Measurements from ENCODE around the gene JPH3.
A peak's percentile ranks its signal among the peaks of the same experiment; 100 is the strongest.

JPH3 gene

DNA sequence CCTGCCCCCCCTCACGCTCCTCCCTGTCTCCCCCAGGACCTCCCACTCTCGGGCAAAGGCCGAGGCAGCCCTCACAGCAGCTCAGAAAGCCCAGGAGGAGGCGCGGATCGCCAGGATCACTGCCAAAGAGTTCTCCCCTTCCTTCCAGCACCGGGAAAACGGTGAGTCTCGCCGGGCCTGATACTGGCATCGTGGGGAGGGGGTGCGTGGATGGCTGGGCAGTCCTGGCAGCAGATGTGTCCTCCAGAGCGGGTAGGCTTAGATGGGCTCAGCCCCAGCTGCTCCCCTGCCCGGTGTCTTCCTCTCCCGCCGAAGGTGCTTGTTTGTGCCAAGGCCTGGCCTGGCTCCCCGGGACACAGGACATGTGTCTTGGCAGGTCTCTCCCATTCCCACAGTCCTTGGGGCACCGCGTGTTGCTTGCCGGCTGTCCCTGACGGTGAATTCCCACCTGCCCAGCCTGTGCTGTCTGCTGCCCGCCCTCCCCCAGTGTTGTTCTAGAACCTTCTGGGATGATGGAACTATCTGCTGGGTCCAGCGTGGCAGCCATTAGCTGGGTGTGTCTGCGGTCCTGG, 81.9 kb downstream of the JPH3 start:
- no peak for DNase-seq

DNA sequence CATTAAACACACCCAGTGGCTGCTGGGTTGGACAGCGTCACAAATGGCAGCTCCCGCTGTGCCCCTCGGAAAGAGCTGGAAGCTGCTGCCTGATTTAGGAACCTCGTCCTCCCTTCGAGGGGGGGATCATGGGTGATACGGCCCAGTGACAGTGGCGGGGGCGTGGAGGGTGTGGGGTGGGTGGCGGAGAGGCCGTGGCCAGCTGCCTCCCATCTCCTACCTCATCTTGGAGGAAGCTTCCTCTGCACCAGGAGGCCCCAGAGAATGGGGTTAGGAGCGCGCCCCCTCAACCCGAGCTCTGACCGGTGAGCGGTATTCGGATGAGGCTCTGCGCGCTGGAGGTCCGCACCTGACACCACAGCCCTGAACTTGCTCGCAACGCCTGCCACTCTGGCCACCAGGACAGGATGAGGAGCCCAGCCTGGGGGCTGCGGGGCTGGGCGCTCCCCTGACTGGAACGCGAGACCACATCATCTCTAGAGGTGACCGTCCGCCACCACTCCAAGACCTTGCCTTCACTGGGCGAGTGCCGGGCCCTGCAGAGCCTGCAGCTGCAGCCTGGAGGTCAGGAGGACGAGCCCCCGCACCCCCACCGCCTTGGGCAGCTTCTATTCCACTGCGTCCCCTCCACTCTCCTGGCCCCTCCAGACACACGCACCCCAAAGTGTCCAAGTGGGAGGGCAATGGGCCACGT, 82.5 kb downstream of the JPH3 start:
- DNase-seq: no peak

DNA sequence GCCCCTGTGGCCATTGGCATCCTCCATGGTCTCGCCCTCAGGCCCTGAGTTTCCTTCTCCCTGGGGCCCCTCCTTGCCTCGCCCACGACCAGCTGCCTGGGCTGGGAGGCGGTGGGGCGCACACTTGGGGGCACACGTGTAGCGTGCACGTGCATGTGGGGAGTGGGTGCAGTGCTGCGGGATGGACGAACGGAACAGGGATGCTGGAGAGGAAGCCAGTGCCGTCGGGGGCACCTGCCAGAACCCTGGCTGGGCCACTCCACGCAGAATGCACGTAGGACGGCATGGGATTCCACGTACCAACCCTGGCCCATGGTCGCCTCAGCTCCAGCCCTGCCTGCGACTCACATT, 83.1 kb downstream of the JPH3 start:
- DNase-seq: no peak

DNA sequence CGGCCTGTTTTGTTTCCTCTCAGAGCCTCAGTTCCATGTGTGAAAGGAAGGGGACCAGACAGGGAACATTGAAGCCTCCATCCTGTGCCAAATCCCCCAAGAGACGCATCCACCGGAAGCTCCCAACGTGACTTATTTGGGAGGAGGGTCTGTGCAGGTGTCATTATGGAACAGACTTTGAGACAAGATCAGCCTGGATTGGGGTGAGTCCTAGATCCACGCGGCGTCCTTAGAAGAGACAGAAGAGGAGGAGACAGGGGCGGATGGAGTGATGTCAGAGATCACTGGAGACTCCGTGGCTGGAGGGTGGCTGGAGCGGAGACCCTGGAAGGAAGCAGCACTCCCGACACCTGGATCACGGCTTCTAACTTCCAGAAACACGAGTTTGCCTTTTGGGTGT, 83.5 kb downstream of the JPH3 start:
- no peak for DNase-seq

DNA sequence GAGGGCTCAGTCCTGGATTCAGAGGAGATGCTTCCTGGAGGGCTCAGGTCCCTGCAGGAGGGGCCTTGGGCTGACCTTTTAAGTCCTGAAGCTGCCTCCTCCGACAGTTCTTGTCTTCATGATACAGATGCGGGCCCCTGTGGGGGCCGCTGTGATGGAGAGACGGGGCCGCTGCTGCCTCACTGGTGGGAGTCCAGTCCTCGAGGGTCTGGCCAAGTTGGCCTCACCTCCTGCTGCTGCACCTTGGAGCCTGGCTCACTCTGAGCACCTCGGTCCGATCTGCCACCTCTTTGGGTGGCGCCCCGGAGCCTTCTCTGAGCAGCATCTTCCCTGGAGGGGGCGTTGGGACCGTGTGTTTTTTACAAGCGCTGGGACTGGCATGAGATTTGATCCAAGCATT, 84.4 kb downstream of the JPH3 start:
- DNase-seq: no peak

DNA sequence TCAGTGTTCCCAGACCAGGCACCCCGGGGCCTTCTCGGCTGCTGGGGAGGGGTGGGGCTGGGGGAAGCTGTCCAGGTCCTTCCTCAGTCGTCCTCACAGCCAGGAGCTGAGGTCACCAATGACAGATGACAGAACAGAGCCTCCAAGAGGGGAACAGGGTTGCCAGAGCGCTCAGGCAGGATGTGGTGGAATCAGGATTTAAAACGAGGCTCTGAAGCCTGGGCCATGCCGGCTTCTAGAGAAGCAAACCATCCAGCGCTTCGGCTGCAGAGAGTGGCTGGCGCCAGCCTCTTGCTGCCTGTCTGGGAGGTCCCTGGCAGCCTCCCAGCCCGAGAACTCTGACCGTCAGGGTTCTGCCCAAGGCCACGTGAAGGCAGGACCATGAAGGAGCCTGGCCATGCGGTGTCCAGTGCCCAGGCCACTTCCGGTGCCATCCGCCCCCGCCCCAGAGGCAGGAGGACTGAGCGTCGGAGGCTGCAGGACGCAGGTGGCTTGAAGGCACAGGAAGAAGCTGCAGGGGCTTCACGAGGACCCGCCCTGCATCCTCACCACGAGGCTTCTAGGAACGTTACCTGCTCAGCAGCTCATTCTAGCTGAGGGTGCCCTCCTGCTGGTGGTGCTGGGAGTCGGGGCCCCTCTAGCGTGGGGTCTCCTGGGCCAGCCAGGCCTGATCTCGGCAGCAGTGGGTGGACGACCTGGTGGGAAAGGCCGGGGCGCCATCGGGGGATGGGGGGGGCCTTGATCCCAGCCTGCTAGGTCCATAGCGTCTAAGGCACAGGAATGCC, 85.0 kb downstream of the JPH3 start:
- peak; percentile 12 for DNase-seq

DNA sequence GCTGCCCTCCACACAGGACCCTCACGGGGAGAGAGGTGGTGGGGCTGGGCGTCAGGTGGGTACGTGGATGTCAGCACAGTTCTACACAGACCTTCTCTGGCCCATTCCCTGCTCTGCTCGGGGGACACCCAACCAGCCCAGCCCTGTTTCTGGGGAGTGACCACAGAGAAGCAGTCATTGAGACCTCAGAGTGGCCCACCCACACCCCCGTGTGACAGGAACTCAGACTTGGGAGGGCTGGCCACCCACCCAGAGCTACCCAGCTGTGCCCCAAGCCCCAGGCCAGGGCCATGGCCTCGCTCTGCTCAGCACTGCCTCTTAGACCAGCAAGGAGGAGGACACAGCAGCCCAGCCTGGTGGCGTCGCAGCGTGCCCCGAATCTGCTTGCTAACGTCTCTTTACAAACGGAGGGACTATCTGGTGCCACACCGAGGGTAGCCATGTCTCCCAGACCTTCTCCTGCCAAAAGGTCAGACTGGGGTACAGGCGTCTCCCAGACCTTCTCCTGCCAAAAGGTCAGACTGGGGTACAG, 85.8 kb downstream of the JPH3 start:
- DNase-seq: no peak

DNA sequence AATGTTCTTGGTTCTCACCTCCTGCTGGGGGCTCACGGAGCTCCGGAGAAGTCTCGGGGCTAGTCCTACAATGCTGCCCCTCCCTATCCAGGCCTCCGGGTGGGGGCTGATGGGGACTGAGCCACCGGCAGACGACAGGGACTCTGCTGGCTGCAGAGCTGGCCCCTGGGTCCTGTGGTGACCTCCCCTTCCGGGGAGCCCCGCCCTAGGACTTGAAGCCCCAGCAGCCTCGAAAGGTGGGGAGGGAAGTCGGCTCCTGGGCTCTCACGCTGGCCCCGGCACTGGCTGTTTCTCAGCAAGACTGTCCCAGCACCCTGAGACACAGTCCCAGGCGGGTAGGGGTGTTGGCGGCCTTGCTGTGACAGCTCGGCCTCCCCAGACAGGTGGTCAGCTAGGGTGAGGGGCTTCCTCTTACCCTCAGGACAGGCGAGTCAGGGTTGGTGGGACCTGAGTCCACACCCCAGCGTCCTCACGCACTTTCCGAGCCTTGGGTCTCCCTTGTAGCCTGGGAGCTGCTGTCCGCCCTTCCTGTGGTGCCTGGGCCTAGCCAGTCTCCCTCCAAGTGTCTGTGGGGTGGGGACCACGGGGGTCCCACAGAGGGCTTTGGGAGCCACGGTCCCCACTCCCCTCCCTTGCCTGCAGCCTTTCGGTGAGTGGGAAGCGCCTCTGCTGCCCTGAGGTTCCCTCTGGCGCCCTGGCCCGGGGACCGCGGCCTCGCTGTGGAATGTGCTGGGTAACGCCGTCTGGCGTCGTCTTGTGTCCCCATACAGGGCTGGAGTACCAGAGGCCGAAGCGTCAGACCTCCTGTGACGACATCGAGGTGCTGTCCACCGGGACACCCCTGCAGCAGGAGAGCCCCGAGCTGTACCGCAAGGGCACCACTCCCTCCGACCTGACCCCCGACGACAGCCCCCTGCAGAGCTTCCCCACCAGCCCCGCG, 86.8 kb downstream of the JPH3 start:
- DNase-seq: no peak

DNA sequence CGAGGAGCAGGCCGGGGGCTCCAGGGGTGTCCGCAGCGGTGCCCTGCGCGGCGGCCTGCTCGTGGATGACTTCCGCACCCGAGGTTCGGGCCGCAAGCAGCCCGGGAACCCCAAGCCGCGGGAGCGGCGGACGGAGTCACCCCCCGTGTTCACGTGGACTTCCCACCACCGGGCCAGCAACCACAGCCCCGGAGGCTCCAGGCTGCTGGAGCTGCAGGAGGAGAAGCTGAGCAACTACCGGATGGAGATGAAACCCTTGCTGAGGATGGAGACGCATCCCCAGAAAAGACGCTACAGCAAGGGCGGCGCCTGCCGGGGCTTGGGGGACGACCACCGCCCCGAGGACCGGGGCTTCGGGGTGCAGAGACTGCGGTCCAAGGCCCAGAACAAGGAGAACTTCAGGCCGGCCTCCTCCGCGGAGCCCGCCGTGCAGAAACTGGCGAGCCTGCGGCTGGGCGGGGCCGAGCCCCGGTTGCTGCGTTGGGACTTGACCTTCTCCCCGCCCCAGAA, 87.7 kb downstream of the JPH3 start:
- no peak for DNase-seq

DNA sequence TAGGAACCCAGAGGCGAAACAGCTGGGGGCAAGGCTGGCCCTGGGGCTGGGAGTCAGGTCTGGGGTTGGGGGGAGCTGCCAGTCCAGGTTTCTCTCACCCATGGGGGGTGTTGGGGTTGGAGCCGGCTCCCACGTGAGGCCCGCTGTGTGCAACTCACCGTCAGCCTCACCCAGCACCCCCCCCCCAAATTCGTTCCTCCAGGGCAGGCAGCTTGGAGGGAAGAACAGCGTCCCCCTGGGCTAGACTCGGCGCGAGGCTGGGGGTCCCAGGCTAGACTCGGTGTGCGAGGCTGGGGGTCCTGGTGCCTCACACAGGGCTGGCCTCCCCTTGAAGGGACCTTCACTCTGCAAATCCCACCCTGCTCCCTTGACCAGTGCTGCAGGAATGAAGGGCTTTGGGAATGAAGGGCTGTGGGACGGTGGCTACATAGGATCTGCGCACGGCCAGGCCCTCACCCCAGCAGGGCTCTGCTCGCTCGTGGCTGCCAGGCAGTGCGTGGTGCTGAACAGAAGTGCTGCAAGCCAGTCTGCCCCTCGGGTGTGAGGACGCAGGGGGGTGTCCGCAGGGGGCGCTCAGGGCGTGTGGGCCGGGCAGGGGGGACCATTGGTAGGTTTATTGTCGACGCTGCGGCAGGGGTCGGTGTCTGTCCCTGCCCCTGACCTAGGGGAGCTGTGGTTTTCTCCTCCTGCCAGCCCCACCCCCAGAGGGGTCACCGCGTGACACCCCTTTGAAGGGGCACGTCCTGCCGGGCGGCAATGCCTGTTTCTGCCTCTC, 88.8 kb downstream of the JPH3 start:
- DNase-seq: peak; percentile 7

DNA sequence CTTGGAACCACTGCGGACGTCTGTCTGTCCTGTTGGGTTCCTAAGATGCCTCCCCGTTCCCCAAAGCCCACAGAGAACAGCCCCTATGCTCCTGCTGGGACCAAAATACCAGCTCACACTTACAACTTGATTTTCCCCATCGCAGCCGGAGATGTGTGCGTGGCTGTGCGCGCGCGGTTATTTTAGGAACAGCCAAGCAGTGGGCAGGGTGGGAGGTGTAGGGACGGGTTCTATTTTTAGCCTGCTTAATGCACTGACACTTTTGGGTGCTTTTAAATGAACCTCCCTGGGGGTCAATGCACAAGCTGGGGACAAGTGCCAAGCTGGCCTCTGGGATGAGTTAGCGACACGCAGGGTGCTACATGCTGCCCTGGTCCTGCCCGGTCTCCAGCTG, 89.4 kb downstream of the JPH3 start:
- no peak for DNase-seq

DNA sequence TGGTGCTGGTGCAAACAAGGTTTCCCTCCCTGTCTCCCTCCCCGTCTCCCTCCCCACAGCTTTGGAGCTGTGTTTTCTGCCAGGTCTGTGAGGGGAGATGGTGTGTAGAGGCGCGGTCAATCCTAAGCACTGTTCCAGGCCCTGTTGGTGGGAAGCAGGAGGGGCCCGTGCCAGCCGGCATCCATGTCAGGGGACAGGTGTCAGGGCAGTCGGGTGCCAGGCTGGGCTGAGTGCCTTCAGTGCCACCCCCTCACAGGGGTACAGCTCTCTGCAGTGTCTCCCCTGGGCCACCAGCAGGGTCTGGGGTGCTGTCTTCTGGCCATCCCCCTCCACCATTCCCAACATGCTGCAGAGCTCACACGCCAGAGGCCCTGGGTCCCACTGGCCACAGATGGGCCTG, 89.9 kb downstream of the JPH3 start:
- no peak for DNase-seq

DNA sequence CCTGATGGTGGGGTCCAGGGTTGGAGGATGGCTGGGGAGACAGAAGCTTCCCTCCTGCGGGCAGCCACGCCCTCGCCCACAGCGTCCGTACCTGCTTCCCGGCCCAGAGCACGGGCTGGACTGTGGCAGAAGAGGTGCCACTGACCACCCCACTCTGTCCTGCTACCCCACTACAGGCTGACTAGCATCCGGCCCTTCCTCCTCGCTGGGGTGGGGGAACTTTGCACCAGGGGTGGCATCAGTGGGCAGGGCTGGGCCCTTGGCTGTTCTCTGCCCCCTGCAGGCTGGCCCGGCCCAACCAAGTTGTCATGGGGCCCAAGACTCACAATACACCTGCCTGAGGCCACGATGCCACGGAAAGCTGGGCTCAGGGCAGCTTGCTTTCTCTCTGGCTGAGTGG, 90.4 kb downstream of the JPH3 start:
- no peak for DNase-seq

DNA sequence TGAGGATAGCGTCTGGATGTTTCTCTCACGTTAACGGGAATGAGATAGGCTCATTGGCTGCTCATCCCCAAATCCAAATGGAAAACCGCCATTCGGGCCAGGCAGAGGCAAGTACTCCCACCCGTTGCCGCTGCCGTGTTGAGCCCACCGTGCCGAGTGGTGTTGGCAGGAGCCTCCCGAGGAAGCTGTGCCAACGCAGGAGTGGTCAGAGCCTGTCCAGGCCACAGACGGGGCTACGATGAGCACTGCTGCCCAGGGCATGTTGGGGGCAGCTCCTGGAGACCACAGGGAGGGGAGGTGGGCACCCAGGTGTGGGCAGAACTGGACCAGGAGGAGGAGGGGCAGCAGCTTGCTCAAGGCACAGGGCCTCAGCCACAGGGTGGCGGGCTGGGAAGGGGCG, 91.5 kb downstream of the JPH3 start:
- no peak for DNase-seq

DNA sequence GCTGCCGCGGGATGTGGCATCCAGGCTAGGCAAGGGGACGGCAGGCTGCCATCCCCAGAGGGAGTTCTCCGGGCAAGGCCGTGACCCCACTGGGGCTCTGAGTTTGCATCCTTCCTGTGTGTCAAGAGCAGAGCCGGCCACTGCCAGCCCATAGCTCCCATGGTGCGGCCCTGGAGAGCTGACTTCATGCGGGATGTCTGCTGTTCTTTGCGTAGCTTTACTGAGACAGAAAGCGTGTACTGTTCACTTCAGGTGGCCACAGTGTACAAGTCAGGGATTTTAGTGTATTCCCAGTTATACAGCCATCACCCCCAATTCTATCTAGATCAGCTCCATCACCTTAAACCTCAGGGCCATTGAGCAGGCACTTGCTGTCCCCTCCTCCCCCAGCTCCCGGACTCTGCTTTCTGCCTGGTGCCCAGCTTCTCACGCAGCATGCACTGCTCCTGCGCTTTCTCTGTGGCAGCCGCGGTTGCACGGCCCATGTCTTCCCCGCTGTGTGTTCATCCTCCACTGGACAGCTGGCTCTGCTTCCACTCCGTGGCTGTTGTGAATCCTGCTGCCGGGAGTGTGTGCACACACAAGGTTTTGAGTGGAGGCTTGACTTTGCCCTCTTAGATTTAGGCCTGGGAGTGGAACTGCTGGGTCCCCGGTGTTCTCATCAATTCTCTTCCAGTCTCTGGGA, 92.3 kb downstream of the JPH3 start:
- no peak for DNase-seq

DNA sequence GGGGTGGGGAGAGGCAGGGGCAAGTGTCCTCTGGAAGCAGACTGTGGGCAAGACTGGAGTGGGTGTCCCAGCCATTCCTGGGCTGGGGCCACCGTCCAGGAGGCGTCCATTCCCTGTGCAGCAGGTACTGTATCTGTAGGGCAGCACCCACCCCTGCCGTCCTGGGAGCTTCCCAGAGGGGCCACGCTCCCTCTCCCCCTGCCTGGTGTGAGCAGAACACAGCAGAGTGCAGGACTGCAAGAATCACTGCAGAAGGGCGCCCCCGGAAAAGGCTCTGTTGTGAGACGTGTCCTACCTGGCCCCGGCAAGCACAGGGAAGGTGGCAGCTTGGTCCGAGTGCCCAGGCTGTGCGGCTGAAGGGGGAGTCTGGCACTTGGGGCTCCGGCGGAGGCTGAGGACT, 93.2 kb downstream of the JPH3 start:
- no peak for DNase-seq

DNA sequence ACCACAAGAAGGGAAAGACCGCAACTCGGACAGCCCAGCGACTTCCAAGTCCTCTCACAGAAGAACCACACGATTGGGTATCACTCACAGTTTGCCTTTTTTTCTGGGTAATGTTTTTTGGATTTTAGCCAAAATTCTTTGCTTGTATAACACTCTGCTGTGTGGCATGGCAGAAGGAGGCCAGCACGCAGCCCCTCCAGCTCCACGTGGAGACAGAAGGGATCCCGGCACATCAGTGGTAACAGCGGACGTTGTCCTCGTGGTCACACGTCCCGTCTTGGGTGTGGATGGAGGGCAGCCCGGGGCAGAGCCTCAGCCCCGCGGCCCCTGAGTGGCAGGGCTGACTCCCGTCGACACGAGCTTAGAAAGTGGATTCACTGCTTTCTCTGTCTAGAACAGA, 94.4 kb downstream of the JPH3 start:
- DNase-seq: no peak

DNA sequence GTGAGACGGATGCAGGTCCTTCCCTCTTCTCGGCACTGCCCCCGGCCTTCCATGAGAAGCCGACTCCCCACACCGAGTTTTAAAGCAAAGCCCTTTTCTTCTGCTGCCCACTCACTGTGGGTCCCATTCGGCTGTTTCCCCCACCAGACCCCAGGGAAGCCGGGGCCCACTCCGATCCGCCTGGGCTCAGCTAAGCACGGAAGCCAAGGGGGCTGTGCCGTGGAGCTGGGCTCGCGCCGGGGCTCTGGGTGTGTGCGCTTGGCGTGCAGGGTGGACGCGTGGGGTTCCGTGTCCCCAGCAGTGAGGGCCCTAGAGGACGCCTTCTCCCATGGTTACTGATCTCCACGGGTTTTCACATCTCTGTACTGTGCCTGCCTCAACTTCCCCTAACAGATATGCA, 94.9 kb downstream of the JPH3 start:
- no peak for DNase-seq

DNA sequence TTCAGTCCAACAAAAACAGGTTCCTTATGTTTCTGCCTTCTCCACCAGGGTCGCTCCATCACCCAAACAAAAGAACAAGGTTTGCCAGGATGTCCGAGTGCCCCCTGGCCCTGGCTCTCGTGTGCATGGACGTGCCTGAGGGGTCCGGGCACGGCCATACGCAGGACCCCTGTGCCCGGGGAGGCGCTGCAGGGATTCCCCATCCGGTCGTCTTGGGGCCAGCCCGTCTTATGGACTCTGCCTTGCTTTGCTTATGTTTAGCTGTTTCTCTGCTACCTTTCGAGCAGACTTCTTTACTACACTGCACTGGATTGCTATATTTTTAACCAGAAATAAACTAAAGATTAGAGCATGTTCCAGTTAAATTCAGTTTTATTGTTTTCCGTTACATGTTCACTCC, 95.5 kb downstream of the JPH3 start:
- no peak for DNase-seq

DNA sequence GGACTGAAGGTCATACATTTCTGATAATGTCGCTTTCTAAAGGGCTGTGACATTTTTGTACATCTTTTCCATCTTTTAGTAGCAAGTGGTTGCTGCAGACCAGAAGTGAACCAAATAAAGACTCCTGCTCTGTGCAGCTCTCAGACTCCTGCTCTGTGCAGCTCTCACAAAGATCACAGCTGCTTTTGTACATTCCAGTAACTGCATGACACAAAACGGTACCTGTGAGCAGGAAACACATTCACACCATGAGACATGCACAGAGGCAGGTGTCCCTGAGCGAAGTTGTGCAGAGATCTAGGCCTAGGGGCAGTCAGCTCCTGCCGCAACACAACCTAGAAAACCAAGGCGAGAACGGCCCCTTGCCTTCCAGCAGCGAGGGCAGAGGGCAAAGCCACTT, 95.9 kb downstream of the JPH3 start:
- DNase-seq: no peak

DNA sequence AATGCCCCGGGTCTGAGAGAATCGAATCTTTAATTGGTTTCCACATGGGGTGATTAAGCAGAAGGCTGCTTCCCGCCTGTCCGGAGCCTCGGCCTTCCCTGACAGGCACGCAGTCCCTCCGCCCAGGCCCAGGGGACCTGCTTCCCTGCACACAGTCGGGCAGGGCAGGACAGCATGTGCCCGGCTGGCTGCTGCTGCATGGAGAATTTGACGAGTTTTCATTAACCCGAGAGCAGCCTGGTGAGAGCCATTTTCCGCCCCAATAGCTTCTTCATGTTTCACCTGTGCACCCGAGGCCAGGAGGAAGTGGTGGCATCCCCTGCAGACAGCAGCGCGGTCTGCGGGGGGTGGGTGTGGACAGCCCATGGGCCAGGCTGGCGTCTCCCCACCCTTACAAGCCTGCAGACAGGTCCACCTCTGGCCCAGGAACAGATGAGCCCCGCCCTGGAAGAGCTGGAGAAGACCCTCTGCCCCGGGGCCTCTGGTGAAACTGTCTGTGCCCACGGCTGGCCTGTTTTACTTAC, 96.4 kb downstream of the JPH3 start:
- DNase-seq: no peak
